ENCODE data around the gene VPS36. TPM values are rescaled to one million over a fixed set of nuclear protein-coding genes. Genes with fewer than 3 reads are reported as not detected.
"Not testable (repeated sequence)": the region's sequence is repeated elsewhere in the genome, so short reads cannot be mapped to it uniquely, and the experiment has no call there.

The VPS36 gene
- total RNA-seq, 1 experiment from 2014 or later = 21.2 TPM

- DNase-seq (ENCODE audit: low spot score) = no peak
- in situ Hi-C loops (cut with HindIII; ENCODE audit: low sequenced_read_pairs) = no loop called here
Measured at GRCh38 chr13:52393572-52394357, 56.7 kb downstream of the VPS36 start.

GRCh38 chr13:52387721-52388120 lies 62.7 kb downstream of the VPS36 start:
- in situ Hi-C loops (cut with HindIII; ENCODE audit: low sequenced_read_pairs) = no loop called here
- no peak for DNase-seq (ENCODE audit: low spot score)

DNA sequence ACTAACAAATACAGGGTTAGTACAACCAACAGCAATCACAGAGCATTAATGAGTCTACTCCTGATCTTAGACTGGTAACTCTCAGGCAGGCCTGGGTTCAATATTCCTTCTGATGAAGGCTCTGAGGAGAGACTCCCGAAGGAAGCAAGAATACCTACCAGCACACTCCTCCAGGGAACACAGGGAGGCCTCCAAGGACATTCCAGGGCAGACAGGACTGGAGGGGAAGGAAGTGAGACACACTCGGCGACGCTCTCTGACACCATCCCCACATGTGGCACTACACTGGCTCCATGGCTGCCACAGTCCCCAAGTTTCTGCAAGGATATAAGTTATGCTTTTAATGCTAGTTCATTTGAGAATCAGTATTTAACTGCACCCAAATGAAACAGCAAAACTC lies 64.6 kb downstream of the VPS36 start:
- DNase-seq (ENCODE audit: low spot score) = no peak
- in situ Hi-C loops (cut with HindIII; ENCODE audit: low sequenced_read_pairs) = no loop called here

DNA sequence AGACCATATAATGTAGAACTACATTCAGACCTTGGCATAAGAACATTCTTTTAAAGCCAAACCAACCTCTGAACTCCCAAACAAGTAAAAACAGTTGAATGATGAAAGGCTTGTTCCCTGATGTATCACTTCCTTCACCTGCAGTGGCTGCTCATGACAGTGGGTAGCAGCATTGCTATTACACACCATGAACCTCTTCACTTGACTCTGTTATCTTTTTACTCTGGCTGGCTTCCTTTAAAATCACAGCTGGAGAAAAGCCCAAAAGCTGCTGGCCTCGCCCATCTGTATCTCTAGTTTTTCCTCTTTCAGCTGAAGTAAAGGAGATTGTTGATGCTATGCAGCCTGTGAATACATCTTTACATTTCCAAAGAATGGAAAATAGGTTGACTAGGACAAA lies 67.1 kb downstream of the VPS36 start:
- DNase-seq (ENCODE audit: low spot score) = no peak
- in situ Hi-C loops (cut with HindIII; ENCODE audit: low sequenced_read_pairs) = no loop called here

DNA sequence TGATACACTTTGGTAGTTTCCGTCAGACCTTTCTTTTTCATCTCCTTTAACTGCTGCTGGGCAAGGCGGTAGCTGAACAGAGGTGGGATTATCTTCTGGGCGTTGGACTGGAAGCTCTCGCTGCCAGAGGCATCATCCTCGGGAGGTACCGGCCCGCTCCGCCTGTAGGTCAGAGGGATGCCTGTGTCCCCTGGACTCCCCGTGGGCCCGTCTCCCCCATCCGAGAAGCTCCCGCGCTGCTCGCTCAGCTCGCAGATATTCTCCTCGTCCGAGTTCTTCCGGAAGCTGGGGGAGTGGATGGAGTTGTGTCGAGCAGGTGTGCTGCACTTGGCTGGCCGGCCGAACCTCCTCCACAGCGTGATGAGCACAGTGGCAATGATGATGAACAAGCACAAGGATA lies 72.1 kb downstream of the VPS36 start:
- no peak for DNase-seq (ENCODE audit: low spot score)
- in situ Hi-C loops (cut with HindIII; ENCODE audit: low sequenced_read_pairs) = no loop called here

DNA sequence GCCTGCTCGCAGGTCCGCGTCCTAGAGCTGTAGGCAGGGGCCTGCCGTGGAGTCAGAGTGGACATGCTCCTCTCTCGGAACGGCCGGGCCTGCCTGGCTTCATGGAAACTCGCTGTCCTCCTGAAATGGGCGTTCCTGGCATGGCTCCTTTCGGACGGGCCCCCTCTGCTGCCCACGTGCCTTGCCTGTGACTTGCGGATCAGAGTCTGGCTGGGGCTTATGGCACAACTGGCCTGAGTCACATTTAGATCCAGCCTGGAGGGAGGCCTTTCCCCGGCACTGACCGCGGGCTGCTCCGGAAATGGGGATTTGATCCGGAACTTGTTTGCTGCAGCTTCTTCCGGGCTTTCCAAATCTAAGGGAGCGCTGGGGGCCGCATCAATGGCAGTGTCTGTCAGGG lies 72.5 kb downstream of the VPS36 start:
- DNase-seq (ENCODE audit: low spot score) = no peak
- in situ Hi-C loops (cut with HindIII; ENCODE audit: low sequenced_read_pairs) = no loop called here

GRCh38 chr13:52374873-52375411 lies 75.5 kb downstream of the VPS36 start:
- in situ Hi-C loops (cut with HindIII; ENCODE audit: low sequenced_read_pairs) = no loop called here

GRCh38 chr13:52374389-52374788 lies 76.0 kb downstream of the VPS36 start:
- in situ Hi-C loops (cut with HindIII; ENCODE audit: low sequenced_read_pairs) = no loop called here
- DNase-seq (ENCODE audit: low spot score) = no peak

More at GRCh38 chr13:52374873-52375411, 75.5 kb downstream of the VPS36 start:
- no peak for DNase-seq (ENCODE audit: low spot score)

DNA sequence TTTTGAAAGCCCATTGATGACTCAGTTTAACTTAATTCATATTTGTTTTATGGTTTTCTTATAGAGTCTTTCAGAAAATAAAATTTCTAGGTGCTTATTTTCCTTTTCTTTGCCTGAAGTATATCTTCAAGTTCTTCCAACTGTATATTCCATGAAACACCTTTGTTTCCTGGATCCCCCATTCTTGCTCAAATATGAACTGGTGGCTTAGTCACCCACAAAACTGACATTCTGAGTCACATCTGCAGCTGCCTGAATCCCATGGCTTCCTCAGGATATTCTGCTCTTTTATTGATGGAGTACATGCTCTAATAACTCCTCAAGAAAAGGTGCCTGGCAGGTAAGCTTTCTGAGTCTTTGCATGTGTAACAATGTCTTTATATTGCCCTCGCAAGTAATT lies 77.2 kb downstream of the VPS36 start:
- DNase-seq (ENCODE audit: low spot score); in situ Hi-C loops (cut with HindIII; ENCODE audit: low sequenced_read_pairs): not testable (repeated sequence)

DNA sequence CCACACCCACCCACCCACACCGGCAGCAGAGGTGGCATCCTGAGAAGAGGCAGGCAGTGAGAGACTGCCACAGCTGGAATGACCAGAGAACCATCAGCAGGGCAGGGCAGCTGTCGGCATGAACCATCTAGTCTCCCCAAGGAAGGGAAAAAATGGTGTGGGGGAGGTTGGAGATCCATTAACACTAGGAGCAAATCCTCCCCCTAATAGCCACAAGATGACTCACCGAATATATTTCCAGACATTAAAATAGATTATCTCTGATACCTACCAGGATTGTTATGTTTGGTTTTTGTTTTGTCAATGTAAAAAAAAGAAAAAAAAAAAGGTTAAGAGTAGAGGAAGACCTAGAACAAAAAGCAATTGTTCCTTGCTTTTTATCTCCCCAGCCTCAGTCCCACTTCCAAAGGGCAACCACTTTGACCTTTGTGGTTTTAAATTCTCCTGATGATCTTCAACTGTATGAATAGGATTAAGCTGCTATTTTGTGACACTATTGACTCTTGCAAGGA lies 78.6 kb downstream of the VPS36 start:
- no peak for DNase-seq (ENCODE audit: low spot score)
- in situ Hi-C loops (cut with HindIII; ENCODE audit: low sequenced_read_pairs) = no loop called here

DNA sequence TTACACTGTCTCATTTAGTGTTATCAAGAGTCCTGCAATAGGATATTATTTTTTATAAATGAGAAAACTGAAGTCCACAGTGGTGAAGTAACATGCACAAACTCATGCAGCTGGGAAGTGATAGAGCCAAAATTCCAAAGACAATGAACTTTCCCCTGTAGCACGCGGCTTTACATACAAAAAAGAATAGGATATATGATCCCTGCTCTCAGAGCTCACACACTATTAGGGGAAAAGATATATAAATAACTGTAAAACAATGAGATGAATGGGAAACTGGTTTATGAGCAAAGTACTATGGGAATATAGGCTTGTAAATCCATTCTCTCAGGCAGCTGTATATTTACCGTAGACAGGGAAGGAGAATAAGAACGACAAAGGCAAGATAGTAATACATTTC lies 84.1 kb downstream of the VPS36 start:
- in situ Hi-C loops (cut with HindIII; ENCODE audit: low sequenced_read_pairs) = no loop called here
- DNase-seq (ENCODE audit: low spot score) = no peak

Other genes starting within 250 kb of the VPS36 start
- 0.55 and 1.3 TPM in 2 replicates for gene THSD1, start 44.5 kb downstream of the VPS36 start, total RNA-seq (2014; rRNA removed; shearing (Covaris generic))
- 42.8 and 75.3 TPM in 2 replicates for gene CKAP2, start 4.8 kb upstream of the VPS36 start, total RNA-seq (2014; rRNA removed; shearing (Covaris generic))
- 1.7 and 2.3 TPM in 2 replicates for gene HNRNPA1L2, start 191.8 kb upstream of the VPS36 start, total RNA-seq (2014; rRNA removed; shearing (Covaris generic))
- gene SUGT1, start 202.2 kb upstream of the VPS36 start, total RNA-seq (2014; rRNA removed; shearing (Covaris generic)) = 18.2 and 31.3 TPM in 2 replicates

All from G401 (cell line).